NCI-H748 treated with DMSO at 0.1 percent for 48 hours (cell line): ENCODE results near the gene PIP4K2A.
"Not testable (repeated sequence)": the region's sequence is repeated elsewhere in the genome, so short reads cannot be mapped to it uniquely, and the experiment has no call there.

Experiments
- DNase-seq: peaks from one replicate; lab custom pipeline; 2025; lab: John Stamatoyannopoulos, UW

The PIP4K2A gene

DNA sequence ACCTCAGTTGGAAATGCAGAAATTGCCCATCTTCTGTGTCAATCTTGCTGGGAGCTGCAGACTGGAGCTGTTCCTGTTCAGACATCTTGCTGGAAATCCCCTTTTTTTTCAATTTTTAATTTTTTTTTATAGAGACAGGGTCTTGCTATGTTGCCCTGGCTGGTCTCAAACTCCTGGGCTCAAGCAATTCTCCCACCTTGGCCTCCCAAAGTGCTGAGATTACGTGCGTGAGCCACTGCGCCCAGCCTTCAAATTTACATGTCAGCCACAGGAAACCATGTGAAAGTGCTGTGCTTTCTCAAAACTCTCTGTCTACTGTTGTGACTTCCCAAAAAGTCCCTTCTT, 200.0 kb downstream of the PIP4K2A start:
- DNase-seq = not testable (repeated sequence)

DNA sequence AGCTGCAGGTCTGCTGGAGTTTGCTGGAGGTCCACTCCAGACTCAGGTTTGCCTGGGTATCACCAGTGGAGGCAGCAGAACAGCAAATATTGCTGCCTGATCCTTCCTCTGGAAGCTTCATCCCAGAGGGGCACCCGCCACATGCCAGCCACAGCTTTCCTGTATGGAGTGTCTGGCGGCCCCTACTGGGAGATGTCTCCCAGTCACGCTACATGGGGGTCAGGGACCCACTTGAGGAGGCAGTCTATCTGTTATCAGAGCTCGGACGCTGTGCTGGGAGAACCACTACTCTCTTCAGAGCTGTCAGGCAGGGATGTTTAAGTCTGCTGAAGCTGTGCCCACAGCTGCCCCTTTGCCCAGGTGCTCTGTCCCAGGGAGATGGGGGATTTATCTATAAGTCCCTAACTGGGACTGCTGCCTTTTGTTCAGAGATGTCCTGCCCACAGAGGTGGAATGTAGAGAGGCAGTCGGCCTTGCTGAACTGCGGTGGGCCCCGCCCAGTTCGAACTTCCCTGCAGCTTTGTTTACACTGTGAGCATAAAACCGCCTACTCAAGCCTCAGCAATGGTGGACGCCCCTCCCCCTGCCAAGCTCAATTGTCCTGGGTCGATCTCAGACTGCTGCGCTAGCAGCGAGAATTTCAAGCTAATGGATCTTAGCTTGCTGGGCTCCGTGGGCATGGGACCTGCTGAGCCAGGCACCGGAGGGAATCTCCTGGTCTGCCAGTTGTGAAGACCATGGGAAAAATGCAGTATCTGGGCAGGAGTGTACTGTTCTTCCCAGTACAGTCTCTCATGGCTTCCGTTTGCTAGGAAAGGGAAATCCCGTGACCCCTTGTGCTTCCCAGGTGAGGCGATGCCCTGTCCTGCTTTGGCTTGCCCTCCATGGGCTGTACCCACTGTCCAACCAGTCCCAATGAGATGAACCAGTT, 200.6 kb downstream of the PIP4K2A start:
- DNase-seq = peak; percentile 23

- DNase-seq = not testable (repeated sequence)
Observed at GRCh38 chr10:22512015-22512414, 202.4 kb downstream of the PIP4K2A start.

DNA sequence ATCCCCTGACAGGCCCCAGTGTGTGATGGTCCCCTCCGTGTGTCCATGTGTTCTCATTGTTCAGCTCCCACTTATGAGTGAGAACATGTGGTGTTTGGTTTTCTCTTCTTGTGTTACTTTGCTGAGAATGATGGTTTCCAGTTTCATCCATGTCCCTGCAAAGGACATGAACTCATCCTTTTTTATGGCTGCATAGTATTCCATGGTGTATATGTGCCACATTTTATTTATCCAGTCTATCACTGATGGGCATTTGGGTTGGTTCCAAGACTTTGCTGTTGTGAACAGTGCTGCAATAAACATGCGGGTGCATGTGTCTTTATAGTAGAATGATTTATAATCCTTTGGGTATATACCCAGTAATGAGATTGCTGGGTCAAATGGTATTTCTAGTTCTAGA, 206.2 kb downstream of the PIP4K2A start:
- not testable (repeated sequence) for DNase-seq

DNA sequence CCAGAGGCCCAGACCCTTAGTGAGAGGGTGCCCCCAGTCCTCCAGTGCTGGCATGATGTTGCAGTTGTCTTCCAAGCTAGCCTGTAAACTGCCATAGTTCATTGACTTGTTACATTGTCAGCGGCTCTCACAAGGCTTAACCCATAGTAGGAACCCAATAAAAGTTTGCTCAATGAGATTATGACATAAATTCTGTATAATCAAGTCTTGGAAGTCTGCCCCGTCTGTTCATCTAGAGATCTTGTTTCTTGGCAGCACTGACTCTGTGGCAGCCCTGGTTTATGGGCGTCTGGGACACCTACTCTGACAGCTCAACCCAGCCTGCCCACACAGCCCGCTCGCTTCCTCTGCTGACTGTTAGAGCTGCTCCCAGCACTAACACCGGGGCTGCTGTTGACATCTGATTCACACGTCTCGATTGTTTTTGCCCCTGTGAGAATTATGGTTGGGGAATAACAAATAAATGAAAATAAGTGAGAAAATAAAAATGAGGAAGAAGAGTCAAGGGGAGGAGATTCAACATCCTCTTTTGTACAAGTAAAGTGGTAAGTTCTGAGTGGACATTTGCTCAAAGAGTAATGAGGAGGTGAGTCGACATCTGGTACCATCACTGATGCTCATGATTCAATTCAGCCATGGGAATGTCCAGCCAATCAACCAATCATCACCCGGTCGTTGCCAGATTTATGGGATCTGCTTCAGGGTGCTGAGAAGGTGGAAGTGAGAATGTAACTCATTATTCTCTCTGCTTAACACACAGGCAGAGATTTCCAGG, 208.3 kb downstream of the PIP4K2A start:
- DNase-seq = no peak

- no peak for DNase-seq
Observed at GRCh38 chr10:22504766-22505165, 209.6 kb downstream of the PIP4K2A start.

GRCh38 chr10:22503315-22504088, 210.9 kb downstream of the PIP4K2A start:
- DNase-seq = no peak

GRCh38 chr10:22501863-22502262, 212.5 kb downstream of the PIP4K2A start:
- no peak for DNase-seq

GRCh38 chr10:22501413-22501812, 213.0 kb downstream of the PIP4K2A start:
- no peak for DNase-seq

- DNase-seq = no peak
Observed at GRCh38 chr10:22500656-22501340, 213.6 kb downstream of the PIP4K2A start.

- DNase-seq = not testable (repeated sequence)
Observed at GRCh38 chr10:22499973-22500372, 214.4 kb downstream of the PIP4K2A start.

DNA sequence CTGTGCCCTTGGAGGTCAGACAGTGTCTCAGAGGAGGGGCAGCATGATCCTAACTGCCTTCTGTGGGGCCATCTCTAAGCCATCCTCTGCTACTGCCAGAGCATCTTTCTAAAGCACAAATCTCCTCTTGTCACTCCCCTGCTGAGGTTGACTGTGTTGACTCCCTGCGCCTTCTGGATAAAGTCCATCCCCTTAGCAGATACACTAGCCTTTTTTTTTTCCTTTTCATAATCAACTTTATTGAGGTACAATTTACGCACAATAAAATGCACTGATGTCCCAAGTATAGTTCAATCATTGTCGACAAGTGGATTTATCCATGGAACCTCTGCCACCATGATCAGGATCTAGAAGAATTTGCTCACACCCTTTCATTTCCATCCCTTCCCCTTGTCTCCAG, 219.0 kb downstream of the PIP4K2A start:
- no peak for DNase-seq

GRCh38 chr10:22494007-22494406, 220.4 kb downstream of the PIP4K2A start:
- no peak for DNase-seq

GRCh38 chr10:22491931-22492615, 222.3 kb downstream of the PIP4K2A start:
- DNase-seq = no peak

DNA sequence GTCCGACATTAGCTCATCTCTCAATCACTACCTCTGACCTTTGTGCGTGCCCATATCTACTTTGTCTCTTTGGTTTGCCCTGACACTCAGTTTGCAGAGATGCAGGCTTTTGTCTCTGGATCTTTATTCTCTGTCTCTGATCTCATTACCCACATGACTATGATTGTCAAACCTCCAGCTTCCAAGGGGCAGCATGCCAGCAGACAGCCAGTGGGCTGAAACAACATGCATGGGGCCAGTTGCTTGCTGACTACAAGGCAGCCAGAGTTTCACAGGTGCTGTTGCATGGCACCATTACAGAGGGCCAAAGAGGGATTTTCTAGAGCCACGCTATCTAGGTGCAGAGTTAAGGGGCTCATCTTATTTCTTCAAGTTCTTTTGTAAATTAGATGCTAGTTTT, 222.9 kb downstream of the PIP4K2A start:
- no peak for DNase-seq

- DNase-seq = no peak
Observed at GRCh38 chr10:22489975-22490374, 224.4 kb downstream of the PIP4K2A start.

DNA sequence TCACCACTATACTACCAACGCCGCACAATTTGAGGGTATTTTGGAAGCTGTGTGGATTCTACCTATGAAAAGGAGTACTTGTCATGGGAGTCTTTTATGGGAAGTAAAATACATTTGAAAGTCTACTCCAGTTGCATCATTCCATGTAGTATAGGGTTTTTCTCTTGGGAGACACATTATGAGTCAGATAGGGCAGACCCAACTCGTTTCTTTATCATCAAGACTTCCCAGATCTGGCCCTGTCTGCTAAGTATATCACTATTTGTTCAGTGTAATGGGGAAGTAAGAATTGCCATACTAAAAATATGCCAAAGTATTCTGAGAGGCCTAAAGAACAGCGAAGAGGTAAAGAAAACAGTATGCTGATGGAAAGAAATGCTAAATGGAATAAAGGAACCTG, 224.9 kb downstream of the PIP4K2A start:
- DNase-seq = no peak

DNA sequence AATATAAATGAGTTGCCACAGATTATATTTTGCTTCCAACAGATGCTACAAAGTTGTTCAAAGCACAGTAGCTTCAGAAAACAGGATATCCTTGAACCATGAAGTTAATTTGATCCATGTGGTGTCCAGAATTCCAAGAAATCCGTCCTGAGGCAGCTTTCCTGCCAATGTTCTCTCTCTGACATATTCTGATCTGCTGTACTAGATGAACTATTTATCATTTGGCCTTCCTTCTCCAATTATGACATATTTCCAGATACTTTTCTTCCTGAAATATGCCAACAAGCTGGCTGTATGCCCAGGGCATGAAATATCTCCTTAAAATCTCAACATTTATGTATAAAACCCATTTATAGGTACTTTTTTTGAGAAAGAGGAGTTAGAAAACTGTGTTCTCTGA, 227.9 kb downstream of the PIP4K2A start:
- no peak for DNase-seq
